Bronchial epithelial cell (primary cell): ENCODE data around the gene TP73. TPM values are rescaled to one million over a fixed set of nuclear protein-coding genes. Genes with fewer than 3 reads are reported as not detected.

Experiments used
- DNase-seq: peaks from one replicate; pipeline ENCODE4 v3.0.0-alpha.2; 2010; ENCODE audit warnings: low read depth
- FAIRE-seq: peaks from 2 replicates; lab custom pipeline; 2011; peaks lifted over from hg19 to GRCh38; lab: Jason Lieb, UNC
- H3K27me3 ChIP-seq: 2 replicates; pipeline ENCODE4 v1.5.1; 2011; ENCODE audit warnings: low read length; ENCODE audit not compliant: control insufficient read depth, insufficient read depth
- H3K36me3 ChIP-seq: 2 replicates; pipeline ENCODE4 v1.5.1; 2011; ENCODE audit warnings: low read length; ENCODE audit not compliant: control insufficient read depth, insufficient read depth
- H3K4me3 ChIP-seq: 2 replicates; pipeline ENCODE4 v1.5.1; 2011; ENCODE audit warnings: mild to moderate bottlenecking, low read depth, low read length, control low read depth
- total RNA-seq: library from RNA; depleted of rRNA; stranded (reverse); fragments of >200 nt; gene quantifications from 2 replicates; pipeline ENCODE4 v1.2.1, GENCODE V29; 2014
- TF ChIP-seq, protein P1 (sequence below): IDR thresholded peaks from 2 replicates; pipeline ENCODE4 v1.5.1; 2011; ENCODE audit warnings: mild to moderate bottlenecking, moderate library complexity, low read length, control low read depth, inconsistent platforms; ENCODE audit not compliant: insufficient read depth, severe bottlenecking

The TP73 gene
- total RNA-seq, 1 donor from 2014 or later = under 0.01 TPM

DNA sequence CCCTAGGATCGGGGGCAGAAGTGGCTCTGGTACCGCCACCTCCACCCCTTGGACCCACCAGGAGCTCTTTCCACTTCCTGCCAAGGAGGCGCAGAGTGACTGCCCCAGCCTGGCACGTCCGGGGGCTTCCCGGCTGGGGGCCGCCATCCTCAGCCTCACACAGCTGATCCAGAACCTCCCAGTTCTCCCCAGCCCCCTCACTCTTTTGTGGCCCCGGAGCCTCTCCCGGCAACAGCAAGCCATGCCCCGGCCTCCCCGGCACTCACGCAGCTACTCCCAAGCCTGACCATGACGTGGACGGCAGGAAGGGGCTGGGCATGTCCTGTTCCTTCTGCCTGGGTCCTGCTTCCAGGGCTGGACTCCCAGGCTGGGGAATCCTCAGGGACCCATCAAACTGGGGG is 17.1 kb downstream of the TP73 start:
- peaks cover 1% of the 10 kb centered on the region for H3K27me3 ChIP-seq
- no peaks in the 10 kb centered on the region for H3K36me3 ChIP-seq
- FAIRE-seq (no peak), DNase-seq (no peak)
- TF ChIP-seq, protein P1, sequence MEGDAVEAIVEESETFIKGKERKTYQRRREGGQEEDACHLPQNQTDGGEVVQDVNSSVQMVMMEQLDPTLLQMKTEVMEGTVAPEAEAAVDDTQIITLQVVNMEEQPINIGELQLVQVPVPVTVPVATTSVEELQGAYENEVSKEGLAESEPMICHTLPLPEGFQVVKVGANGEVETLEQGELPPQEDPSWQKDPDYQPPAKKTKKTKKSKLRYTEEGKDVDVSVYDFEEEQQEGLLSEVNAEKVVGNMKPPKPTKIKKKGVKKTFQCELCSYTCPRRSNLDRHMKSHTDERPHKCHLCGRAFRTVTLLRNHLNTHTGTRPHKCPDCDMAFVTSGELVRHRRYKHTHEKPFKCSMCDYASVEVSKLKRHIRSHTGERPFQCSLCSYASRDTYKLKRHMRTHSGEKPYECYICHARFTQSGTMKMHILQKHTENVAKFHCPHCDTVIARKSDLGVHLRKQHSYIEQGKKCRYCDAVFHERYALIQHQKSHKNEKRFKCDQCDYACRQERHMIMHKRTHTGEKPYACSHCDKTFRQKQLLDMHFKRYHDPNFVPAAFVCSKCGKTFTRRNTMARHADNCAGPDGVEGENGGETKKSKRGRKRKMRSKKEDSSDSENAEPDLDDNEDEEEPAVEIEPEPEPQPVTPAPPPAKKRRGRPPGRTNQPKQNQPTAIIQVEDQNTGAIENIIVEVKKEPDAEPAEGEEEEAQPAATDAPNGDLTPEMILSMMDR = no peak
- H3K4me3 ChIP-seq = no peak overlapping the region

DNA sequence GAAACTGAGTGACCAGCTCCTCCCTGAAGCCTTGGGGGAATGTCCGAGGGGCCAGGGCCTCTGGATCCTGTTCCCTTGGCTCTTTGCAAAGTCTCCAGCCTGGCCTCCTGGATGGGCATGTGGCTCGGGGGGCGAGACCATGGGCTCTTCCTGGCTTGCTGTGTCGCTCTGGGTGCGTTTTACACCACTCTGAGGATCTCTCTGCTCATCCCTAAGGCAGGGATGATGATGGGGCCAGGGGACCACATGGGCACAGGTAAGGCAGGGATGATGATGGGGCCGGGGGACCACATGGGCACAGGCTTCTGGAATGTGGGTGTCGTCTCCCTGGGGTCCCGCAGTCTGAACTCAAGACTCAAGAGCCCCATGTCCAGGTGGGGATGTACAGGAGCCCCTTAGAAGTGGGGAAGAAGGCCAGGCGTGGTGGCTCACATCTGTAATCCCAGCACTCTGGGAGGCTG is 17.7 kb downstream of the TP73 start:
- DNase-seq (no peak), FAIRE-seq (no peak)
- H3K36me3 ChIP-seq = no peaks in the 10 kb centered on the region
- H3K4me3 ChIP-seq = no peak overlapping the region
- H3K27me3 ChIP-seq = peaks cover 1% of the 10 kb centered on the region
- TF ChIP-seq, protein P1 = no peak

DNA sequence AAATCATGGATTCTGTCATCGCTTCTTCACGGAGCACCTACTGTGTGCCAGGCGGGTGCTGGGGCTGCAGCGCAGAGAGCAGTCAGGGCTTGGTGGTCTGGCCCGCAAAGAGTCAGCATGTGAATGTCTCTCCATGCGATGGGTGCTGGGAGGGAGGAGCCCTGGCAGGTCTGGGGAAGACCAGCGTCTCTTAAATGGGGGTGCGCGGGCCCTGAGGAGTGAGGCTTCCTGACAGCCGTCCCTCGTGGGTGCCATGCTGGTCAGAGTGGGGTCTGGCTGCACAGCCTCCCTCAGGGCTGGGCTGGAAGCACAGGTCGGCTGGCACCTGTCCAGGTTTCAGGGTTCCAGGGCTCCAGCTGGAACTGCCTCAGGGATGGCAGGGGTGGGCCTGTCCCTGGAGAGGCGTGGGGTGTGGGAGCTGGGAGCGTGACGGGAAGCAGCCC is 18.5 kb downstream of the TP73 start:
- FAIRE-seq (no peak), DNase-seq (no peak)
- no peaks in the 10 kb centered on the region for H3K36me3 ChIP-seq
- peaks cover 1% of the 10 kb centered on the region for H3K27me3 ChIP-seq
- H3K4me3 ChIP-seq = no peak overlapping the region
- TF ChIP-seq, protein P1 = no peak

DNA sequence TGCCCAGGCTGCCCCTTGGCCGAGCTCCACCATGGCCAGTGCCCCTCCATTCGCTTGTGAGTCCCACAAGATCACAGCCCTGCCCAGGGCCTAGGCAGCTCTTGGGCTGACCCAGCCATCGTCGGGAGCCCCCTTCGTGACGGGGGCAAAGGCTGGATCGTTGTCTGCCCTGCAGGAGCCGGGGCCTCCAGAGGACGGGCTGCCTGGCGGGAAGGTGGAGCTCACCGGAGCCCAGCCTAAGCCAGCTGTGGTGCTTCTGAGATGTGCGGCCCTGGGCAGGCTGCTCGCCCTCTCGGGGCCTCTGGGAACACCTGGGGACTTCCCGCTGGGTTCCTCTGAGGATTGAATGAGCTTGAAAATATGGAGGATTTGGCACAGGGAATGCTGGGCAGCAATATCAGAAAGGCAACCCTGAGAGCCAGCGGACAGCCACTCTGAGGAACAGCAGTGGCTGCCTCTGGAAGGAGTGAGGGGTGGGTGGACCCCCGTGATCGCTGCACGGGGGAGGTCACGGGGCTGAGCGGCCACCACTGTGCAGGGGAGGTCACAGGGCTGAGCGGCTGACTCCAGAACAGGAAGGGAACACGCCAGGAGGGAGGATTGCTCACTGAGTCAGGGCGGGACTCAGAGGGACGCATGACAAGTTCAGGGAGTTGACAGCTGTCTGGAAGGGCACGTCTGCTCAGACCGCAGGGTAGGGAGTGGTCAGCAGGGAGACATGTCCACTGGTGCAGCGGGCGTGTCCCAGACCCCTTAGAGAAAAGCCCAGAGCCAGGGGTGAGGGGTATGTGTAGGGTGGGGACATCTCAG is 19.3 kb downstream of the TP73 start:
- H3K36me3 ChIP-seq = no peaks in the 10 kb centered on the region
- TF ChIP-seq, protein P1 = no peak
- FAIRE-seq (no peak), DNase-seq (peak; percentile 24)
- H3K4me3 ChIP-seq = no peak overlapping the region
- peaks cover 1% of the 10 kb centered on the region for H3K27me3 ChIP-seq

DNA sequence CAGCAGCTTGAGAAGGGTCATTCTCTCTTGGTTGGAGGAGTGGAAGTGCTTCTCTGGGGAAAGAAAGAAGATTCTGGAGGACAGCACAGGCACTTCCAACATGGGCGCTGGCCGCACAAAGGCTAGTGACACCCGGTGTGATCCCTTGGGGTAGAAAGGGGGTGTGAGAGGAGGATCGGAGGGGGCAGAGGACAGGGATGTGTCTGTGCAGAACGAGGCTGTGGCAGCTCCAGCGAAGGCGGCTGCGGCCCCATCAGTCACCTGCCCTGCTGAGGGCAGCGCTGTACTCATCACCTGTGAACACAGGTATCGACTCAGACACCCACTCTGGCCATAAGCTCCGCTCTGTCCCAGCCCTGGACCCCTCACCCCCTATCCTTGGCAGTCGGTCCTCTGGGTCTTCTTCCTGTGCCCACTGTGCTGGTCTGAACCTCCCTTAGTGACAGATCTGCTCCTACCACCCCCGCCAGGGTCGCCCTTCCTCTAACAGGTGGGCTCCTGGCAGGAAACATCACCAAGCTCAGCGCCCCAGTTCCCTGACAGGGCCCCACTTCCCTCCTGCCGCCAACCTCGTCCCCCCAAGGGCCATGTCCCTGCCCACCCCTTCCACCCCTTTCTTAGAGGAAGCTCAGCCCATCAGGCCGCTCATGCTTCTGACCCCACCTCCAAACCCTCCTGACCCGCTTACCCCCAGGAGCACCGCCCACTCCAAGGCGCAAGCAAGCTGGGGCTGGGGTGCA is 20.1 kb downstream of the TP73 start:
- FAIRE-seq = no peak
- TF ChIP-seq, protein P1 = no peak
- H3K36me3 ChIP-seq = no peaks in the 10 kb centered on the region
- DNase-seq = no peak
- peaks cover 1% of the 10 kb centered on the region for H3K27me3 ChIP-seq
- no peak overlapping the region for H3K4me3 ChIP-seq
